HG02840 (cell line): ENCODE results near the gene NDUFA7.
"Not testable (repeated sequence)": the region's sequence is repeated elsewhere in the genome, so short reads cannot be mapped to it uniquely, and the experiment has no call there.

Experiments
- ATAC-seq: cut with Tn5 transposase; IDR thresholded peaks from one replicate; pipeline ENCODE4 v1.9.1; 2021; ENCODE audit warnings: mild to moderate bottlenecking, moderate library complexity, moderate number of reproducible peaks; ENCODE audit not compliant: unreplicated experiment, low FRiP score

NDUFA7 gene

GRCh38 chr19:8321067-8321985 is at the start of gene NDUFA7, which contains the start of gene RPS28:
TSS of gene NDUFA7 (minus strand) at chr19:8321375. CDS start at chr19:8321358, 17 bp downstream.
TSS of gene RPS28 (plus strand) at chr19:8321496. CDS start at chr19:8321531, 35 bp downstream.
- peak; percentile 91 for ATAC-seq

DNA sequence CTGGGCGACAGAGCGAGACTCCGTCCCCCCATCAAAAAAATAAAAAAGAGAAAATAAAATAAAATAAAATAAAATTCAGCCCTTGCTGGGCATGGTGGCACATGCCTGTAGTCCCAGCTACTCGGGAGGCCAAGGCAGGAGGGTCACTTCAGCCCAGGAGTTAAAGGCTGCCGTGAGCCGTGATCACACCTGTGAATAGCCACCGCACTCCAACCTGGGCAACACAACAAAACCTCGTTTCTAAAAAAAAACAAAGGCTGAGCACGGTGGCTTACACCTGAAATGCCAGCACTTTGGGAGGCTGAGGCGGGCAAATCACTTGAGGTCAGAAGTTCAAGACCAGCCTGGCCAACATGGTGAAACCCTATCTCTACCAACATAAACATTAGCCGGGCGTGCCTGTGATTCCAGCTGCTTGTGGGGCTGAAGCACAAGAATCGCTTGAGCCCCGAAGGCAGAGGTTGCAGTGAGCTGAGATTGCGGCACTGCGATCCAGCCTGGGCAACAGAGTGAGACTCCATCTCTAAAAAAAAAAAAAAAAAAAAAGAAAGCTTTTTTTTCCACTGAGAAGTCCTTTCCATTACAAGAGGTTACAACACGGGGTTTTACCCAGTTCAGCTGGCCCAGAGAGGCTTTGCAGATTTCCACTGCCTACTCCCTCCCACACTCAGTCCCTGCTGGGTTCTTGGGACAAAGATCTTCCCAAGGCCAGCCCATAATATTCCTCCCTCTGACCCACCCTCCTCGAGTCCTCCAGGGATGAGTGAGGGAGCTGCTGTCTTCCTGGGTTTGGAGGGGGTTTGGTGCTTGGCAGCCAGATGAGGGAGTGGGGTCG is 49.2 kb upstream of the NDUFA7 start:
- no peak for ATAC-seq

GRCh38 chr19:8367327-8368001 is 46.3 kb upstream of the NDUFA7 start:
- no peak for ATAC-seq

- no peak for ATAC-seq
Observed at GRCh38 chr19:8366961-8367326, 45.8 kb upstream of the NDUFA7 start.

DNA sequence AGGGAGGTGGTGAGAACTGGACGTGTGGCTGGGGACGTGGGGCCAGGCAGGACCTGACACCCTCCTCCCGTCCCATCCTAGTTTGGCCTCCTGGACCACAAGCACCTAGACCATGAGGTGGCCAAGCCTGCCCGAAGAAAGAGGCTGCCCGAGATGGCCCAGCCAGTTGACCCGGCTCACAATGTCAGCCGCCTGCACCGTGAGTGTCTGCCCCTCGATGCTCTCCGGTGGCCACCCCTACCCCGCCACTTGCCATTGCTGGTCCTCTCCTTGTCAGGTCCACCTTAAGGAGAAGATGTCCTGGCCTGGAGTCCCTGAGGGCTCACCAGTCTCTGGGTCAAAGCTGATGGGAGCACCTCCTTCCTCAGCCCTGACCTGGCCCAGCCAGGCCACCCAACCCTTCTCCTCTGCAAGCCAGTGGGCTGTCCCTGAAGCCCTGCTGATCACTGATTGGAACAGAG is 45.0 kb upstream of the NDUFA7 start:
- no peak for ATAC-seq

- no peak for ATAC-seq
Observed at GRCh38 chr19:8363803-8364771, 42.9 kb upstream of the NDUFA7 start, which contains the start of gene ANGPTL4. TSS of gene ANGPTL4 (plus strand) at chr19:8364155. CDS start at chr19:8364322, 167 bp downstream.

DNA sequence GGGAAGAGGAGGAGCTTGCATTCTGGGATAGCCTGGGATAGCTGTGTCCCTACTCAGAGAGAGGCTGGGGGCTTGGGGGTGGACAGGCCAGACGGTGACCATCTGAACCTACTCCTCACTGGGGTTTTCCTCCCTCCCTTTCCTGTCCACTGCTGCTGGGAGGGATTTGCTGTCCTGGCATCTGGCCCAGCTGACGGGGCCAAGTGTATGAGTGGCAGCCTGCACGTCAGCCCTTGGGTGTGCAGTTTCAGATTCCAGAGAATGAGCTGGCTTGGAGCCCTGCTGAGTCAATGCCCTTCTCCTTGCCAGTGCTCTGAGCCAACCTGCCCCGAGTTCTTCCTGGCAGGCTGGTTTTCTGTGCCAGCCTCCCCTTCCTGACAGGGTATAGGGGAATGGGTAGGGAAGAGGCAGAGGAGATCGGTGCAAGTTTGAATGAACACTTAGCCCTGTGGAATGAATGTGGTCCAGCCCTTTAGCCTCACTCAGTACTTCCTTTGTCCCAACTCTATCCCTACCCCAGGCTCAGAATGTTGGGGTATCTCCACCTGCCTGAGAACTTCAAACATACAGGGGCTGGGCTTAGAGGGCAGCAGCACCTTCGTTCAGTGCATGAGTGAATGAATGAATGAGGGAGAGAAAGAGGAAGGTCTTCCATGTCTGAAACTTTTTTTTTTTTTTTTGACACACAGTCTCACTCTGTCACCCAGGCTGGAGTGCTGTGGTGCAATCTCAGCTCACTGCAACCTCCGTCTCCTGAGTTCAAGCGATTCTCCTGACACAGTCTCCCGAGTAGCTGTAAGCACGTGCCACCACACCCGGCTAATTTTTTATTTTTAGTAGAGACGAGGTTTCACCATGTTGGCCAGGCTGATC is 41.0 kb upstream of the NDUFA7 start:
- ATAC-seq, result no peak

DNA sequence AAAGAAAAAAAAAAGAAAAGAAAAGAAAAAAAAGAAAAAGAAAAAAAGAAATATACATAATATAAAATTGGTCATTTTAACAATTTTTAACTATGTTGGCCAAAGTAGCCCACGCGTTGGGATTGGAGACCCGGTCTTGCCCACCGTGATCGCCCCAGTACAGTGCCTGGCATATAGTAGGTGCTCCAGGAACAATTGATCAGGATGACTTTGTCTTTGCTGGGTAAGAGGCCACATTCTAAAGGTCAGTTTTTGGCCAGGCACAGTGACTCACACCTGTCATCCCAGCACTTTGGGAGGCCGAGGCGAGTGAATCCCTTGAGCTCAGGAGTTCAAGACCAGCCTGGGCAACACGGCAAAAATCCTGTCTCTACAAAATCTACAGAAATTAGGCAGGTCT is 39.0 kb upstream of the NDUFA7 start:
- ATAC-seq, result no peak

DNA sequence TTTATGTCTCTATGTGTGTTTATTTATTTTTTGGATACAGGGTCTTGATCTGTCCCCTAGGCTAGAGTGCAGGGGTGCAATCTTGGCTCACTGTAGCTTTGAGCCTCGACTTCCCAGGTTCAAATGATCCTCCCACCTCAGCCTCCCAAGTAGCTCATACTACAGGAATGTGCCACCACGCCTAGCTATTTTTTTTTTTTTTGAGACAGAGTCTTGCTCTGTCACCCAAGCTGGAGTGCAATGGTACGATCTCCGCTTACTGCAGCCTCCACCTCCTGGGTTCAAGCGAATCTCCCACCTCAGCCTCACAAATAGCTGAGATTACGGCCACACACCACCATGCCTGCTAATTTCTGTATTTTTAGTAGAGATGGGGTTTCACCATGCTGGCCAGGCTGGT is 37.8 kb upstream of the NDUFA7 start:
- ATAC-seq, result no peak

DNA sequence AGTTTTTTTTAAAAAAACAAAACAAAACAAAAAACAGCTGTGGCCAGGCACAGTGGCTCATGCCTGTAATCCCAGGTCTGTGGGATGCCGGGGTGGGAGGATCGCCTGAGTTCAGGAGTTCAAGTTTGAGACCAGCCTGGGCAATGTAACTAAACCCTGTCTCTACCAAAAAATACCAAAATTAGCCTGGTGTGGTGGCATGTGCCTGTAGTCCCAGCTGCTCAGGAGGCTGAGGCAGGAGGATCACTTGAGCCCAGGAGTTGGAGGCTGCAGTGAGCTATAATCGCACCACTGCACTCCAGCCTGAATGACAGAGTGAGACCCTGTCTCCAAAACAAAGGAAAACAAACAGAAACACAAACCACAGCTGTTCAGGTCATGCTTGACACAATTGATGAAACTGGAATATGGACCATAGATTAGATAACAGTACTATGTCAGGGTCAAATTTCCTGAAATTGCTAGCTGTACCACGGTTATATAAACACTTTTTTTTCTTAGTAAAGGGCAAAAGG is 35.9 kb upstream of the NDUFA7 start:
- ATAC-seq, result no peak

DNA sequence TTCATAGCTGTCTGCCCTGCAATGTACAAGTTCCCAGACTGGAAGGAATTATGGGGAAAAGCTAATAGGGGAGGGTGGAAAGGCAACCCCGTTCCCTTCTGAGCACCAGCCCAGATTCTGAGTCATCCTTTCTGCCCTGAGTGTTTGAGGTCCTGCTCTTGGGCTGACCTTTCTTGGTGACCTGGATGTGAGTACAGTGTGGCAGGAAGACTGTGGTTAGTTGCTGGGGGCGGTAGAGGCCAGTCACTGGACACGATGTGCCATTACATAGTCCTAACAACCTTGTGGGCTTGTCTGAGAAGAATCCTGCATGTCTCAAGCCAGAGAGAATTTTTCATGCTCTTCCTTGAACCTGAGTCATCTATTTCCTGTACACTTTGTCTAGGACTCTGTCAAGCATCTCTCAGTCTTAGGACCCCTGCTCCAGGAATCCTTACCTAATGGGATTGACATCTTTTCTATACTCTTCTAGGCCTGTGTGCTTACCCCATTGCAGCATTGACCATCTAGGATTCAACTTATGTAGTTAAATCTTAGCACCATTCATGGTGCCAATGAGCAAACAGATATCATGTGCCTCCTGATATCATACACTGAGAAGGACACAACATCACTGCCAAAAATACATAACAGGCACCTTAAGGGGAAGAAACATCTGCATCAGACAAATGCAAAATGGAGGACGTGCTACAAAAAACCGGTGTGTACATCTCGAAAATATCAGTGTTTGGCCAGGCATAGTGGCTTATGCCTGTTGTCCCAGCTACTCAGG is 34.6 kb upstream of the NDUFA7 start:
- ATAC-seq, result no peak

DNA sequence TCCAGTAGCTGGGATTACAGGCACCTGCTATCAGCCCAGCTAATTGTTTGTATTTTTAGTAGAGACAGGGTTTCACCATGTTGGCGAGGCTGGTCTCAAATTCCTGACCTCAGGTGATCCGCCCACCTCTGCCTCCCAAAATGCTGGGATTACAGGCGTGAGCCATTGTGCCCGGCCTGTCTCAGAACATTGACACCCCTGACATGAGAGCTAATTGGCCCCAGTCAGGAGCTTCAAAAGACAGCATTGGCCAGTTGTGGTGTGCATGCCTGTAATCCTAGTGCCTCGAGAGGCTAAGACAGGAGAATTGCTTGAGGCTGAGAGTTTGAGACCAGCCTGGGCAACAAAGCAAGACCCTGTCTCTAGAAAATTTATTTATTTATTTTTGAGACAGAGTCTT is 31.7 kb upstream of the NDUFA7 start:
- not testable (repeated sequence) for ATAC-seq

DNA sequence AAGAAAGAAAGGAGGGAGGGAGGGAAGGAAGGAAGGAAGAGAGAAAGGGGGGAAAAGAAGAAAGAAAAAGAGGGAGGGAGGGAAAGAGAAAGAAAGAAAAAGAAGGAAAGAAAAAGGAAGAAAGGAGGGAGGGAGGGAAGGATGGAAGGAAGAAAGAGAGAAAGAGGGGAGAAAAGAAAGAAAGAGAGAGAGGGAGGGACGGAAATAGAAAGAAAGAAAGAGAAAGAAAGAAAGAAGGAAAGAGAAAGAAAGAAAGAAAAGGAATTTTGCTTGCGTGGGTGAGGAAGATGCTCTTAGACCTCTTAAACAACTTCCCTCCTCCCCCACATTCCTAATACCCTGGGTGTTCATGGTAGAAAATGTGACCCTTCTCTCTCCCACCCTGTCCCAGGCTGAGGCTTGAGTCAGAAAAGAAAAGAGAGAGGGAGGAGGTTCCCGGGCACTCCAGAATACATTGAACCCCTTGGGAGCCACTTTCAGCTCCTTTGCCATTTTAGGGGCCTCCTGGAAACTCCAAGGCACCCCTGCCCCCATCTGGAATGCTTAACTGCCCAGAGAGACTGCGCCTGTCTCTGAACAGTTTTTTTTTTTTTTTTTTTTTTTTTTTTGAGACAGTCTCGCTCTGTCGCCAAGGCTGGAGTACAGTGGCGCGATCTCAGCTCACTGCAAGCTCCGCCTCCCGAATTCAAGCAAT is 31.1 kb upstream of the NDUFA7 start:
- ATAC-seq, result no peak

GRCh38 chr19:8349629-8350372 is 28.6 kb upstream of the NDUFA7 start:
- ATAC-seq, result not testable (repeated sequence)

GRCh38 chr19:8343483-8343844 is 22.3 kb upstream of the NDUFA7 start:
- ATAC-seq, result no peak
